ENCODE results near the gene PBX1. TPM values are rescaled to one million over a fixed set of nuclear protein-coding genes. Genes with fewer than 3 reads are reported as not detected.

The PBX1 gene
- total RNA-seq, 2 donors from 2014 or later, result 50.2 to 60.4 TPM

DNA sequence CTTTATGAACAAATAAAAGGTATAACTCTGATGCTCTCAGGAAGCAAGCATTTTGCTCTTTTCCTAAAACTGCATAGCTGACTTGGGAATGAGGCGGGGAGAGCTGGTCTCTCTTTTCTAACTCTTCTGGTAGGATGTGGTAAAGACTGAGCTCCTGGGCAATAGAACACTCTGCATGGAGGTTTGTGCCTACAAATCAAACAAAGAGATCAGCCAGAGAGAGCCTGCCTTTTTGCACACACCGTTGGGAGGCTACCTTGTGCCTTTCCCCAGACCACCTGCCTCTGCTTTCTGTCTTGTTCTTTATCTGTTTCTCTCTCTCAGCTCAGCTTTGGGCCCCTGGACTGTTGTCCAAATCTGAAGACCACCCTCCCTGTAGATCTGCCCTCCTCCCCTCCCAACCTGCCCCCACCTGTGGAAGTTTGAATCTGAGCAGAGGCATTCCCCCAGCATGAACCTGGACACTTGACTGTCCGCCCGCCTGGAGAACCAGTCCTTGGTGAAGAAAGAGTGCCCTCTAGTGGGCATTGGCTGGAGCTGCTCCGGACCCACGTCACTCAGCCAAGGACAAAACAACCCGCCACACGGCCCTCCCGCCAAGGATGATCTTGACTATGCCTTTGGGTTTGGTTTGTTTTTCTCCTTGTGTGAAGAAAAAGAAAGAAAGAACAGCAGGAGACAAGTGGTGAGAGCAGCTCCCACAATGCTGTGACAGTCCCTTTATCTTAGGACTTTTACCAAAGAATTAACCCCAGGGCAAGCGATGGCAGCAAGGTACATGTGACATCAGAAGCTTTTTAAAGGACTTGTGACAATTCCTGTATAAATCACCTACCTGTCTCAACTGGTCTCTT, 228.2 kb downstream of the PBX1 start:
- TF ChIP-seq POLR2AphosphoS5 (IDR thresholded peaks at IDR 0.05) (peak; percentile 23), POLR2A (IDR thresholded peaks at IDR 0.05) (no peak)
- TF ChIP-seq, protein P1, sequence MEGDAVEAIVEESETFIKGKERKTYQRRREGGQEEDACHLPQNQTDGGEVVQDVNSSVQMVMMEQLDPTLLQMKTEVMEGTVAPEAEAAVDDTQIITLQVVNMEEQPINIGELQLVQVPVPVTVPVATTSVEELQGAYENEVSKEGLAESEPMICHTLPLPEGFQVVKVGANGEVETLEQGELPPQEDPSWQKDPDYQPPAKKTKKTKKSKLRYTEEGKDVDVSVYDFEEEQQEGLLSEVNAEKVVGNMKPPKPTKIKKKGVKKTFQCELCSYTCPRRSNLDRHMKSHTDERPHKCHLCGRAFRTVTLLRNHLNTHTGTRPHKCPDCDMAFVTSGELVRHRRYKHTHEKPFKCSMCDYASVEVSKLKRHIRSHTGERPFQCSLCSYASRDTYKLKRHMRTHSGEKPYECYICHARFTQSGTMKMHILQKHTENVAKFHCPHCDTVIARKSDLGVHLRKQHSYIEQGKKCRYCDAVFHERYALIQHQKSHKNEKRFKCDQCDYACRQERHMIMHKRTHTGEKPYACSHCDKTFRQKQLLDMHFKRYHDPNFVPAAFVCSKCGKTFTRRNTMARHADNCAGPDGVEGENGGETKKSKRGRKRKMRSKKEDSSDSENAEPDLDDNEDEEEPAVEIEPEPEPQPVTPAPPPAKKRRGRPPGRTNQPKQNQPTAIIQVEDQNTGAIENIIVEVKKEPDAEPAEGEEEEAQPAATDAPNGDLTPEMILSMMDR (IDR thresholded peaks at IDR 0.05), result peak; percentile 87 to 95 (median 92)
- Histone ChIP-seq H3K36me3 (no peaks in the 10 kb centered on the region), H3K4me3 (no peak overlapping the region), H3K4me1 (replicated peaks) (peaks cover 18% of the 10 kb centered on the region), H3K27me3 (replicated peaks; ENCODE audit: insufficient read depth) (no peaks in the 10 kb centered on the region), H3K27ac (peak overlapping the region; percentile 48 to 51), H3K9me3 (no peaks in the 10 kb centered on the region)
- peak; percentile 89 for DNase-seq (ENCODE audit: low spot score)
- WGBS, result 15% methylated on average over 10 of the region's 10 CpGs
- intact Hi-C loops (cut with DNase I), result loop anchor here (5.0 to 10.0 kb wide), 3 partner anchors 170 to 288 kb away; no protein-coding TSS in a partner anchor

DNA sequence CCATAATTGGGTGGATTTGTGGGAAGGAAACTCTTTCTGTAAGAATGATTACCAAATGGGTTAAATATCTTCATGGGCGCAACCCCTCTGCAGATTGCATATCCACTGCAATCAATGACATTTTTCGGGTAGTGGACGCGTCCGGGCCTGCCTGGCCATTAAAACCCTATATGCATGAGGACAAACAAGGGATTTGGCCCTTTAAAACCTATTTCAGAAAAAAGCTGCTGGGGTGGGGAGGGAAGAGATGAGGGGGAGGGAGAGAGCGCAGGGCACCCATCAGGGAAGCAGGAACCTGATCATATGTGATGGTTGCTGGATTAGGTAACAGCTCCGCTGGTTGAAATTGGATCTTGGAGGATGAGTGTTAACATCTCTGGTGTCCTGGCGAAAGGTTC, 228.8 kb downstream of the PBX1 start:
- Histone ChIP-seq H3K36me3 (no peaks in the 10 kb centered on the region), H3K27ac (peak overlapping the region; percentile 48 to 51), H3K4me1 (replicated peaks) (peaks cover 18% of the 10 kb centered on the region), H3K4me3 (no peak overlapping the region), H3K27me3 (replicated peaks; ENCODE audit: insufficient read depth) (no peaks in the 10 kb centered on the region), H3K9me3 (no peaks in the 10 kb centered on the region)
- TF ChIP-seq POLR2AphosphoS5 (IDR thresholded peaks at IDR 0.05), result peak; percentile 19
- TF ChIP-seq POLR2A (IDR thresholded peaks at IDR 0.05), result no peak
- 25% methylated on average over 8 of the region's 8 CpGs for WGBS
- intact Hi-C loops (cut with DNase I), result loop anchor here (5.0 to 10.0 kb wide), 3 partner anchors 171 to 287 kb away; no protein-coding TSS in a partner anchor
- DNase-seq (ENCODE audit: low spot score), result peak; percentile 63

DNA sequence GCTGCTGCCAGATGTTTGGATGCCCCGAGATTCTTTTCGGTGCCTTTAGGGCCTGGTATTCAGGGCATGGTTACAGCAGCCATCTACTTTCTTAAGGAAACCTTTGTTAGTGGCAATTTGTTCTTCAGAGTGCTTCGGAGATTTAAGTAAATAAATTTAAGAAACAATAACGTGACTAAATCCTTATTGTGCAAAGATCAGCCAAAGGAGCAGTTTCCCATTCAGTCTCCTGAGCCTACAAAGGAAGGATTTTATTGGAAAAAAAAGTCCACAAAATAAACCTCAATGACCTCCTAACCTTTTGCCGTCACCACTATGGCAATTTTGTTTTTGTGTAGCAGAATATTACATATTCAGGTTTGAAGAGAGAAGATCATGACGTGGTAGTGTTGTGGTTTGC, 231.1 kb downstream of the PBX1 start:
- Histone ChIP-seq H3K4me3 (no peak overlapping the region), H3K4me1 (replicated peaks) (peaks cover 16% of the 10 kb centered on the region), H3K27ac (peak overlapping the region; percentile 46 to 55), H3K9me3 (no peaks in the 10 kb centered on the region), H3K36me3 (no peaks in the 10 kb centered on the region), H3K27me3 (replicated peaks; ENCODE audit: insufficient read depth) (no peaks in the 10 kb centered on the region)
- intact Hi-C loops (cut with DNase I), result loop anchor here (5.0 to 10.0 kb wide), 2 partner anchors 65 to 122 kb away; no protein-coding TSS in a partner anchor
- DNase-seq (ENCODE audit: low spot score), result no peak
- WGBS, result 26% methylated on average over 6 of the region's 6 CpGs
- TF ChIP-seq POLR2AphosphoS5 (IDR thresholded peaks at IDR 0.05) (no peak), POLR2A (IDR thresholded peaks at IDR 0.05) (no peak)
- TF ChIP-seq, protein P1 (IDR thresholded peaks at IDR 0.05), result no peak

DNA sequence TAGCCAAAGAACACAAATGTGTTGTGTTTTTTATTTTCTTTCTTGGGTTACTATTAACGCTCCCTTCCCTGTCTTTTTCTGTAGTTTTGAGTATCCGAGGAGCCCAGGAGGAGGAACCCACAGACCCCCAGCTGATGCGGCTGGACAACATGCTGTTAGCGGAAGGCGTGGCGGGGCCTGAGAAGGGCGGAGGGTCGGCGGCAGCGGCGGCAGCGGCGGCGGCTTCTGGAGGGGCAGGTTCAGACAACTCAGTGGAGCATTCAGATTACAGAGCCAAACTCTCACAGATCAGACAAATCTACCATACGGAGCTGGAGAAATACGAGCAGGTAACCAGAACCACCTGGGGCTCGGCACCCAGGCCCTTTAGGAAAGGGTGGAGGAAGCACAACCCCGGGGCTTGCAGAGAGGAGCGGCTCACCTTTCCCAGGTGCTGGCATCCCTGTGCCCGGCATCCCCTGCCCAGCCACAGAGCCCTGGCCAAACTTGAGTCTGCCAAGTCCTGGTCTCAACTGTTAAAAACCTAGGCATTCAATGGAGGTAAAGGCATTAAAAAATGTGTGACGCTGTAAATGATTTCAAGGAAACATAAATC, 233.5 kb downstream of the PBX1 start:
- no peaks in the 10 kb centered on the region for H3K27me3 ChIP-seq (replicated peaks; ENCODE audit: insufficient read depth)
- no peaks in the 10 kb centered on the region for H3K9me3 ChIP-seq
- TF ChIP-seq POLR2A (IDR thresholded peaks at IDR 0.05) (no peak), POLR2AphosphoS5 (IDR thresholded peaks at IDR 0.05) (no peak)
- TF ChIP-seq, protein P1 (IDR thresholded peaks at IDR 0.05), result no peak
- intact Hi-C loops (cut with DNase I), result loop anchor here (5.0 to 10.0 kb wide), 2 partner anchors 62 to 120 kb away; no protein-coding TSS in a partner anchor
- no peak for DNase-seq (ENCODE audit: low spot score)
- H3K27ac ChIP-seq, result no peak overlapping the region
- H3K4me3 ChIP-seq, result no peak overlapping the region
- no peaks in the 10 kb centered on the region for H3K36me3 ChIP-seq
- peaks cover 5% of the 10 kb centered on the region for H3K4me1 ChIP-seq (replicated peaks)
- WGBS, result 90% methylated on average over 21 of the region's 21 CpGs

DNA sequence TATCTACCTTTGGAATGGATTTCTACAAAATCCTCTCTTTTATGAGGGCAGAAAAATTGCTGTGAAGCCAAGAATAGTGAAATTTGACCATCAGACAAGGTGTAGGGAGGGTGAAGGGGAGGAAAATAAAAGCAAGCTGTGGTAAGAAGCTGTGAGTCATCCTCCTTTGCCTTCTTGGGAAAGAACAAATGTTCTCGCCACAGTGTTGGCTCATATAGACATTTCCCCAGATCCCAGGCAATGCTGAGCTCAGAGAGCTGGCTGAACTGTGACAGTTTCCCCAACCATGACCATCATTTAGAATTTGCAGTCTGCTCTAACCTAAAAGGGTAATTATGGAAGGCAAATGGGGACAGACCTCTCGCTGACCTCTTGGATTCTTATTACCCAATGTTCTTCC, 235.4 kb downstream of the PBX1 start:
- Histone ChIP-seq H3K27ac (peak overlapping the region; percentile 55 to 70), H3K9me3 (no peaks in the 10 kb centered on the region), H3K4me3 (no peak overlapping the region), H3K4me1 (replicated peaks) (peaks cover 5% of the 10 kb centered on the region), H3K27me3 (replicated peaks; ENCODE audit: insufficient read depth) (no peaks in the 10 kb centered on the region), H3K36me3 (no peaks in the 10 kb centered on the region)
- intact Hi-C loops (cut with DNase I), result loop anchor here (5.0 to 10.0 kb wide), 2 partner anchors 60 to 118 kb away; no protein-coding TSS in a partner anchor
- 42% methylated on average over 2 of the region's 2 CpGs for WGBS
- peak; percentile 70 for DNase-seq (ENCODE audit: low spot score)
- TF ChIP-seq POLR2A (IDR thresholded peaks at IDR 0.05), result no peak
- TF ChIP-seq, protein P1 (IDR thresholded peaks at IDR 0.05), result no peak
- peak; percentile 89 for TF ChIP-seq POLR2AphosphoS5 (IDR thresholded peaks at IDR 0.05)
